SIG-M5 treated with dmso at 0.1 percent for 504 hours (cell line): ENCODE measurements around the gene SIRT2.
A peak's percentile ranks its signal among the peaks of the same experiment; 100 is the strongest.

Experiments
- DNase-seq: peaks from one replicate; lab custom pipeline; 2025; ENCODE audit not compliant: unreplicated experiment; lab: John Stamatoyannopoulos, UW

Gene SIRT2

DNA sequence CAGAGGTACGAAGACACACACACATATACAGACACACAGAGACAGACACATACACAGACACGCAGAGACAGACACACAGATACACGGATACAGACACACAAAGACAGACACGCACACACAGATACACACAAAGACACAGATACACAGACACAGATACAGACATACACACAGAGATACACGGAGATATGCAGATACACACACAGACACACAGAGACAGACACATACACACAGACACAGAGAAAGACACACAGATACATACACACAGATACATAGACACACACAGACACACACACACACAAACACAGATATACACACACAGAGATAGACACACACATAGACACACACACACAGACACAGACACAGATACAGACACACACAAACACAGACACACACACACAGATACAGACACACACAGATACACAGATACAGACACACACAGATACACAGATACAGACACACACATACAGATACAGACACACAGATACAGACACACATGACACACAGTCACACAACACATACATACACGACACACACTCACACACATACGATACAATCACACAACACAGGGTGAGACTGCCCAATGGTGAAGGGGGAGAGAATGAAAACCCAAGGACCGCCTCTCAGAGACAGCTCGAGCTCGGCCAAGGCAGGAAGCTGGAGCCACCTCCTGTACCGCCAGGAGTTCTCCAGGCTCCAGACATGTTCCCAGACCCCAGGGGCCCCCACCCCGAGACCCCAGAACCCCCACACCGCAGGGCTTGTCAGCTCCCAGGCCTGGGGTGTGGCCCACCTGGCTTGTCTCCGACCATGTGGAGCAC is 21.4 kb upstream of the SIRT2 start:
- DNase-seq = no peak

GRCh38 chr19:38919837-38920601 is 20.6 kb upstream of the SIRT2 start:
- no peak for DNase-seq

DNA sequence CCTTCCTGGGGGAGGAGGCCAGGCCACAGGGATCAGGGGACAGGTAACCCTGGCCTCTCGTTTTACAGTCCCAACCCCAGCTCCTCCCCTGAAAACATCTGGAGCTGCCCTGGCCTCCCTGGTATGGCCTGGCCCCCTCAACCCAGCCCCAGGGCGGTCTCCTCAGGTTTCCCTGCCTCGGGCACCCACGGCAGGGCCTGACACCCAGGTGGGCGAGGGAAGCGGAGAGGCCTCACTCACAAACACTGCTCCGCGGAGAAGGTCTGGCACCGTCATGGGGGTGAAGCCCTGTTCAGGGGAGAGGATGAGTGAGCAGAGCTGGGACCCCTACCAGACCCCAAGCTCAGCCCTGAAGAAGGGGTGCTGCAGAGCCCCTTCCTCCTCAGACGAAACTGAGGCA is 19.1 kb upstream of the SIRT2 start:
- no peak for DNase-seq

DNA sequence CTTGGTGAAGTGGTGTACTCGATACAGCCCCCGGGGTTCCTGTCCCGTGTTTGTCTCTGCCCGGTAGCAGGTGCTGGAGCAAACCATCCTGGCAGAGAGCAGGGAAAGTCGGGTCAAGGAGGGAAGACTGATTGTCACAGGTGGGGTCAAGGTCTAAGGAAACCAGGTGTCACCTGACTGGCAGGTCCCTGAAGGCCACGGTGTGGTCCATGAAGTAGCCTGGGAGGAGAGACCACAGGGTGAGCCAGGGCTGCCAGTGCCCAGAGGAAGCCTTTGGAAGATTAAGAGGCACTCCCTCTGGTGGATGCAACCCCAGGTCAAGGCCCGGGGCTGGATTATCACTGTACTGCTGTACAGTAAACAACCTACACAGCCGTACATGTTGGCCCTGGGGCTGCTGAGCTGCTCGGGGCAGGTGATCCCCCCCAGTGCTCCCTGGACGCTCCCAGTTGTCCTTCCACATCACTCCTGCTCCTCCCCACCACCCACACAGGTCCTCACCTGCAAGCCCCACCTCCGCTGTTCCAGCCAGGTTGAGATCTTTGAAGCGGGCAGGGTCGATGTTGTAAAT is 18.6 kb upstream of the SIRT2 start:
- DNase-seq = peak; percentile 21

DNA sequence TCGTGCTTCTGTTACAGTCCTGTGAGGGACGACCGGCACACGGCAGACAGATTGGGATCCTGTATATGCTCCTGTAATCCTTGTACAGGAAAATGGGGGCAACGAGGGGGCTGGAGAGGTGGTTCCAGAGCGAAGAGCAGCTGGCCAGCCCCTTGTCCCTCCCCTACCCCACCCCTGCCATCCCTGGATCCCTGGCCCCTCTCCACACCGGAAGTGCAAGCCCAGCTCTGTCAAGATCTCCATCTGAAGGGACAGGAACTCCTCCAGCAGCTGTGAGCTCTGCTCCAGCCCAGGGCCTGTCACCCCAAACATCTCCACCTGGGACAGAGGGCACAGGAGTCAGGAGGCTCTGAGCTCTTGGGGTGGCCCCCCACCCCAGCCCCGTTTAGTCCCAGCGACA is 18.1 kb upstream of the SIRT2 start:
- DNase-seq = no peak

GRCh38 chr19:38915329-38916321 is 16.2 kb upstream of the SIRT2 start:
- DNase-seq = no peak

- DNase-seq = no peak
These were observed 14.5 kb upstream of the SIRT2 start for GRCh38 chr19:38913958-38914357.

- DNase-seq = no peak
These were observed 13.4 kb upstream of the SIRT2 start for GRCh38 chr19:38912600-38913514.

- DNase-seq = no peak
These were observed 12.1 kb upstream of the SIRT2 start for GRCh38 chr19:38911388-38912001.

GRCh38 chr19:38910488-38910887 is 11.1 kb upstream of the SIRT2 start:
- no peak for DNase-seq

DNA sequence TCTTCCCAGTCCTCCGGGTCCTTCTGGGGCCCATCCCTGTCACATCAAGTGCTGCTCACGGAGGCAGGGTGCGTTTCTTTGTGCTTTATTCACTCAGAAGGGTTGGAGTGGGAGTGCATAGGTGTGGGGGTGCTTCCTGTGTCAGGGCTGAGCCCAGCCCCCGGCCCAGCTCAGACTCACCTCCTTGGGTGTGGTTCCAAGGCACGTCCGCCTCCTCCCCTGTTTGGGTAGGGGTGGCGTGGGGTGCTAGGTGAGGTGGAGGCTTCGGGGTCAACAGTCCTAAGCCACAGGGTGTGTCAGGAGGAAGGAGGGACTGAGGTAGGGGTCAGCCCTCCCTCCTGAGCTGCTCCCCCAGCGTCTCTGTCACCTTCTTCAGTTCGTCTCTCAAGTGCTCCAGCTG is 9.5 kb upstream of the SIRT2 start:
- no peak for DNase-seq

DNA sequence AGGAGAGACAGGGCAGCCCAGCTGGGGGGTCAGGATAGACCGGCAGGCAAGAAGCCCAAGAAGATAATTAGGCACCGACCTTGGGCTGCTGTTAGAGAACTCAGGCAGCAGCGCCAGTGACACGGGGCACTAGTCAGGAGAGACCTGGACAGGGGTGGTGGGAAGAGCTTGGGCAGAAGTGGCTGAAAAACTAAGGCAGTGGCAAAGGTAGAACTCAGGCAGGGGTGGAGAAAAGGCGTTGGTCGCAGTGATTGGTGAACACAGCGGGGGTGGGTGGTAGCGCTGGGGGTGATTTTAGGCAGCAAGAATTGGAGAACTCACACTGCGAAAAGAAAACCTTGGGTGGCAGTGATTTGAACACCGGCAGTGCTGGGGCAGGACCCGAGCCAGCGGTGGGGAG is 8.3 kb upstream of the SIRT2 start:
- DNase-seq = no peak

- no peak for DNase-seq
These were observed 7.8 kb upstream of the SIRT2 start for GRCh38 chr19:38907227-38907626.

- DNase-seq = no peak
These were observed 6.2 kb upstream of the SIRT2 start for GRCh38 chr19:38905620-38906019.

DNA sequence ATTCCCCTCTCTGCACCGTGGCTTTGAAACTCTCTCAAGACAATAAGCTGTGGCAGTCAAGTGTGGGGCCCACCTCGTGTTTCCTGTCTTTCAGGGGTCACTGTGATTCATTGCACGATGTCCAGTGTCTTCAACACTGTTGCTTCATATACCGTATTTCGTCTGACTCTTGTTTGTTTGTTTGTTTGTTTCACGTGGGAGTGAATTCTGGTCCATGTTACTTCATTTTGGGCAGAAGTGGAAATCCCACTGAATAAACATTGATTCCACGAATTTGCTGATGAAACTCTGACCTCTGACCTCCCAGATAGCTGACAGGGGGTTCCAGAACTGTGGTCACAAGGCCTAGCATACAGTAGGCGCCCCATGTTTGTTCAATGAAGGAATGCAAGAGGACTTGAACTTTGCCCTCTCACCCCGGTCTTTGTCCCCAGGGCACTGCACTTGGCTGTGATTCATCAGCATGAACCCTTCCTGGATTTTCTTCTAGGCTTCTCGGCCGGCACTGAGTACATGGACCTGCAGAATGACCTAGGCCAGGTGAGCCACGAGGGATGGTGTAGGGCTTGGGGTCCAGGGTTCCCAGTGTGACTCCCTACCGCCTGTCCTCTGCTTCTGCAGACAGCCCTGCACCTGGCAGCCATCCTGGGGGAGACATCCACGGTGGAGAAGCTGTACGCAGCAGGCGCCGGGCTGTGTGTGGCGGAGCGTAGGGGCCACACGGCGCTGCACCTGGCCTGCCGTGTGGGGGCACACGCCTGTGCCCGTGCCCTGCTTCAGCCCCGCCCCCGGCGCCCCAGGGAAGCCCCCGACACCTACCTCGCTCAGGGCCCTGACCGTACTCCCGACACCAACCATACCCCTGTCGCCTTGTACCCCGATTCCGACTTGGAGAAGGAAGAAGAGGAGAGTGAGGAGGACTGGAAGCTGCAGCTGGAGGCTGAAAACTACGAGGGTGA is 5.4 kb upstream of the SIRT2 start:
- DNase-seq = no peak

DNA sequence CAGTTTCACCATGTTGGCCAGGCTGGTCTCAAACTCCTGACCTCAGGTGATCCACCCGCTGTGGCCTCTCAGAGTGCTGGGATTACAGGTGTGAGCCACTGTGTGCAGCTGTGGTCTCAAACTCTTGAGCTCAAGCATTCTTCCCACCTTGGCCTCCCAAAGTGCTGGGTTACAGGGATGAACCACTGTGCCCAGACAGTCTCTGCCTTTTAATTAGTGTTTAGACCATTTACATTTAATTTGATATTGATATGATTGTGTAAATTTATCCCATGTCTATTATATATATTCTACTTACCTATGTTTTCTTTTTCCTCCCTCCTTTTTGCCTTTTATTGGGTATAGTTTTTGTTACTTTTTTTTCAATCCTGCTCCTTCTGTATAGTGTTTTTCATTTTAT is 2.3 kb upstream of the SIRT2 start:
- DNase-seq = no peak

DNA sequence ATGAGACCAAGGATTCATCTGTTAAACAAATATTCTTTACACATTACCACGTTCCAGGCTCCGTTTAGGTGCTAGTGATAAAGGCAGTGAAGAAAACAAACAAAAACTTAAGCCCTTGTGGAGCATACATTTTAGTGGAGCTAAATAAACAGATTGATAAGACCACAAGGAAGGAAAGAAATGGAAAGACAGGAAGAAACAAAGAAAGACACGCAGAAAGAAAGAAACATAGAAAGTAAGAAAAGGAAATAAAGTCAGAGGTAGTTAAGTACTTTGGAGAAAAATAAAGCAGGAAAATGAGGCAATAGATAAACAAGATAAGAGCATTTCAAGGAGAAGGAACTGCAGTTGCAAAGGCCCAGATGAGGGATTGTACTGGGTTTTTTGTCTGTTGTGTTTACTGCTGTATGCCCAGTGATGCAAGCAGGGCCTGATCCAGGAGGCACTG is 1.3 kb upstream of the SIRT2 start:
- no peak for DNase-seq

DNA sequence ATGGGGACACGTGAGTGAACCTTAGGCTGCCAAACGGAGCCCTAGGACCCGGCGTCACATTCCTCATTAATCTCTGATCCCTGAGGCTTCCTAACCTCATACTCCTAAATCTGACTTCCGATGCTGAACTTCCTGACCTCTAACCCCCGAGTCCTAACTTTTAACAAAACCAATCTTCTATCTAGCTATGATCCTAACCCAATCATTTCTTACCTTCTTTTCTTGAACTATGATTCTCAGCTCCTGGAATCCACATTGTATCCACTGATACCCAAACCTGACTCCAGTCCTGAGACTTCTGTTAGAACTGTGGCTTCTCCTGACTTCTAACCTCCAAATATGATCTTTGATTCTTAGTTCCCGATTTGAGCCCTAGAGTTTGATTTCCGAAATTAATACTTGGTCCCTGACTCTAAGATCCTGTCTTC is 798 bp upstream of the SIRT2 start:
- no peak for DNase-seq
